Tibial nerve (tissue), 3 donors: Measurements from ENCODE around the gene PBLD.

Experiments used
- CTCF ChIP-seq, 5 experiments: fragments of 200-600 bp in 3 of 5; fragments of 450-650 bp in 2 of 5; sonication (generic) in 3 of 5; IDR thresholded peaks; one replicate each; pipeline ENCODE4 v1.5.1; 2016 to 2019; ENCODE audit warnings: antibody characterized with exemption in 5 of 5, mild to moderate bottlenecking in 3 of 5, moderate library complexity in 2 of 5
- POLR2A ChIP-seq, 2 donors: fragments of 450-650 bp; IDR thresholded peaks; one replicate each; pipeline ENCODE4 v1.6.1; 2017; ENCODE audit warnings: antibody characterized with exemption in 2 of 2, mild to moderate bottlenecking in 2 of 2, moderate library complexity in 2 of 2

- TF ChIP-seq CTCF (IDR thresholded peaks at IDR 0.05) (no peak), POLR2A (IDR thresholded peaks at IDR 0.05) (no peak)
Observed at GRCh38 chr10:68334672-68335467, 2.1 kb upstream of the PBLD start.
